ENCODE results near the gene LY6G5B. TPM values are rescaled to one million over a fixed set of nuclear protein-coding genes. Genes with fewer than 3 reads are reported as not detected.

The LY6G5B gene
- total and polyA plus RNA-seq, 2 donors (not counting 3 experiments of a cell fraction or from before 2014, with no cell fraction given): 15.4 to 25.0 TPM

GRCh38 chr6:31639449-31639861 is 30.3 kb upstream of the LY6G5B start:
- intact Hi-C loops (cut with micrococcal nuclease): no loop called here

More at GRCh38 chr6:31639449-31639861, 30.3 kb upstream of the LY6G5B start:
- H3K9me3 ChIP-seq (replicated peaks; ENCODE audit: control insufficient read depth, insufficient read depth, low read length): no peaks in the 10 kb centered on the region
- peaks cover 37 to 72% of the 10 kb centered on the region in 2 experiments for H3K36me3 ChIP-seq (ENCODE audit: control insufficient read depth in 2 of 2, extremely low read depth in 1 of 2, insufficient read depth in 2 of 2, low read length in 2 of 2)
- no peak overlapping the region for H3K27ac ChIP-seq (ENCODE audit: insufficient read depth, low read depth, low read length)
- TF ChIP-seq POLR2A (IDR thresholded peaks at IDR 0.05; ENCODE audit: low read depth, low read length): no peak
- no peak for TF ChIP-seq GATA2 (IDR thresholded peaks at IDR 0.05; ENCODE audit: insufficient read depth, insufficient read length, low read depth, low read length)
- no peak for TF ChIP-seq JUN (IDR thresholded peaks at IDR 0.05; ENCODE audit: borderline replicate concordance, insufficient read depth, insufficient read length, low read depth)
- TF ChIP-seq FOS (IDR thresholded peaks at IDR 0.05; ENCODE audit: borderline replicate concordance, insufficient read depth, low read length): no peak
- TF ChIP-seq CTCF (IDR thresholded peaks at IDR 0.05; ENCODE audit: extremely low read depth in 1 of 2, insufficient read depth in 1 of 2, low read depth in 1 of 2, low read length in 2 of 2): no peak
- TF ChIP-seq EZH2 (IDR thresholded peaks at IDR 0.05; ENCODE audit: borderline replicate concordance, low read depth, low read length, severe bottlenecking): no peak
- TF ChIP-seq, protein P1, sequence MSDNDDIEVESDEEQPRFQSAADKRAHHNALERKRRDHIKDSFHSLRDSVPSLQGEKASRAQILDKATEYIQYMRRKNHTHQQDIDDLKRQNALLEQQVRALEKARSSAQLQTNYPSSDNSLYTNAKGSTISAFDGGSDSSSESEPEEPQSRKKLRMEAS (IDR thresholded peaks at IDR 0.05; ENCODE audit: insufficient read depth, insufficient read length): no peak
- no peak for TF ChIP-seq MYC (IDR thresholded peaks at IDR 0.05; ENCODE audit: low read depth, low read length)
- TF ChIP-seq POLR2AphosphoS5 (IDR thresholded peaks at IDR 0.05; ENCODE audit: insufficient read depth, low read depth, low read length): no peak
- DNase-seq (ENCODE audit: low read depth, low spot score) (no peak), FAIRE-seq (no peak)
- CTCF ChIA-PET: interaction anchor here (1.3 to 2.5 kb wide), 7 partner anchors 12 to 191 kb away, joined by 3 to 10 read pairs (median 4); partner anchors contain the start of genes ATP6V1G2, BAG6 and GPANK1
- H4K20me1 ChIP-seq (replicated peaks; ENCODE audit: control insufficient read depth, extremely low read depth, insufficient read depth, low read length): no peaks in the 10 kb centered on the region
- no peaks in the 10 kb centered on the region for H3K79me2 ChIP-seq (ENCODE audit: control insufficient read depth, insufficient read depth, low read length)
- no peak overlapping the region for H3K4me3 ChIP-seq (replicated peaks in 1 of 3; ENCODE audit: insufficient read depth in 1 of 3, low read depth in 1 of 3, low read length in 3 of 3)
- no peaks in the 10 kb centered on the region for H3K4me1 ChIP-seq (ENCODE audit: control insufficient read depth, extremely low read depth, insufficient read depth, low read length)
- no peak overlapping the region for H2AFZ ChIP-seq (ENCODE audit: low read depth, low read length)
- no TSS peak for BruUV-seq (replicated peaks)
- no peak overlapping the region for H3K9ac ChIP-seq (replicated peaks; ENCODE audit: extremely low read depth, insufficient read depth, low read length)
- no peak overlapping the region for H3K4me2 ChIP-seq (ENCODE audit: insufficient read depth, low read length)
- POLR2A ChIA-PET: interaction anchor here (1.1 to 2.2 kb wide), 3 partner anchors 12 to 188 kb away, joined by 3 to 10 read pairs (median 4); partner anchors contain the start of genes BAG6, GPANK1 and HSPA1B
- dilution Hi-C loops (cut with MboI; ENCODE audit: extremely low pct_ligation_motif_present, low sequenced_read_pairs): no loop called here
- H3K9me1 ChIP-seq (replicated peaks; ENCODE audit: control insufficient read depth, extremely low read depth, insufficient read depth, low read length): no peaks in the 10 kb centered on the region
- H3K27me3 ChIP-seq (ENCODE audit: control insufficient read depth in 2 of 2, insufficient read depth in 2 of 2, low read length in 2 of 2): no peaks in the 10 kb centered on the region
